Osteoblast (primary cell): Measurements from ENCODE around the gene C6orf89. TPM values are rescaled to one million over a fixed set of nuclear protein-coding genes. Genes with fewer than 3 reads are reported as not detected.

Experiments
- DNase-seq: peaks from one replicate; pipeline ENCODE4 v3.0.0; 2011; ENCODE audit warnings: low spot score, mixed read lengths; ENCODE audit not compliant: insufficient read length; ENCODE audit errors: missing footprints
- H2AFZ ChIP-seq: 2 replicates; pipeline ENCODE4 v1.6.0; 2011; ENCODE audit warnings: mild to moderate bottlenecking, low read length
- H3K27ac ChIP-seq: 2 replicates; pipeline ENCODE4 v1.5.1; 2011; ENCODE audit warnings: mild to moderate bottlenecking, low read depth, low read length, moderate library complexity
- H3K27me3 ChIP-seq: 2 replicates; pipeline ENCODE4 v1.6.0; 2012; ENCODE audit warnings: mild to moderate bottlenecking, control low read depth, inconsistent platforms, low read length, moderate library complexity; ENCODE audit not compliant: insufficient read depth
- H3K36me3 ChIP-seq: 2 replicates; pipeline ENCODE4 v1.5.1; 2011; ENCODE audit warnings: mild to moderate bottlenecking, low read length, control low read depth, moderate library complexity; ENCODE audit not compliant: insufficient read depth
- H3K4me1 ChIP-seq: 2 replicates; pipeline ENCODE4 v1.5.1; 2011; ENCODE audit warnings: mild to moderate bottlenecking, low read length, control low read depth, moderate library complexity; ENCODE audit not compliant: insufficient read depth
- H3K4me2 ChIP-seq: 2 replicates; pipeline ENCODE4 v1.6.0; 2011; ENCODE audit warnings: mild to moderate bottlenecking, low read length; ENCODE audit not compliant: insufficient read depth
- H3K4me3 ChIP-seq: fragments of 200-600 bp; sonication (generic); 3 replicates; pipeline ENCODE4 v1.5.1; 2012; ENCODE audit warnings: mild to moderate bottlenecking, low read length, inconsistent platforms; ENCODE audit not compliant: insufficient read depth
- H3K79me2 ChIP-seq: 2 replicates; pipeline ENCODE4 v1.6.0; 2012; ENCODE audit warnings: mild to moderate bottlenecking, low read length, control low read depth, inconsistent platforms; ENCODE audit not compliant: insufficient read depth
- H3K9me3 ChIP-seq: 2 replicates; pipeline ENCODE4 v1.5.1; 2011; ENCODE audit warnings: low read depth, low read length, control low read depth
- H4K20me1 ChIP-seq: 2 replicates; pipeline ENCODE4 v1.6.0; 2012; ENCODE audit warnings: mild to moderate bottlenecking, low read length, control low read depth; ENCODE audit not compliant: insufficient read depth
- CTCF ChIP-seq: IDR thresholded peaks from 2 replicates; pipeline ENCODE4 v1.5.1; 2011; ENCODE audit warnings: mild to moderate bottlenecking, low read depth, low read length, moderate library complexity; ENCODE audit errors: extremely low read depth
- total RNA-seq: library from RNA; depleted of rRNA; stranded (reverse); fragments of >200 nt; gene quantifications from 2 replicates; pipeline ENCODE4 v1.2.3, GENCODE V29; 2012

The C6orf89 gene
- total RNA-seq, 1 donor, result 59.0 TPM

DNA sequence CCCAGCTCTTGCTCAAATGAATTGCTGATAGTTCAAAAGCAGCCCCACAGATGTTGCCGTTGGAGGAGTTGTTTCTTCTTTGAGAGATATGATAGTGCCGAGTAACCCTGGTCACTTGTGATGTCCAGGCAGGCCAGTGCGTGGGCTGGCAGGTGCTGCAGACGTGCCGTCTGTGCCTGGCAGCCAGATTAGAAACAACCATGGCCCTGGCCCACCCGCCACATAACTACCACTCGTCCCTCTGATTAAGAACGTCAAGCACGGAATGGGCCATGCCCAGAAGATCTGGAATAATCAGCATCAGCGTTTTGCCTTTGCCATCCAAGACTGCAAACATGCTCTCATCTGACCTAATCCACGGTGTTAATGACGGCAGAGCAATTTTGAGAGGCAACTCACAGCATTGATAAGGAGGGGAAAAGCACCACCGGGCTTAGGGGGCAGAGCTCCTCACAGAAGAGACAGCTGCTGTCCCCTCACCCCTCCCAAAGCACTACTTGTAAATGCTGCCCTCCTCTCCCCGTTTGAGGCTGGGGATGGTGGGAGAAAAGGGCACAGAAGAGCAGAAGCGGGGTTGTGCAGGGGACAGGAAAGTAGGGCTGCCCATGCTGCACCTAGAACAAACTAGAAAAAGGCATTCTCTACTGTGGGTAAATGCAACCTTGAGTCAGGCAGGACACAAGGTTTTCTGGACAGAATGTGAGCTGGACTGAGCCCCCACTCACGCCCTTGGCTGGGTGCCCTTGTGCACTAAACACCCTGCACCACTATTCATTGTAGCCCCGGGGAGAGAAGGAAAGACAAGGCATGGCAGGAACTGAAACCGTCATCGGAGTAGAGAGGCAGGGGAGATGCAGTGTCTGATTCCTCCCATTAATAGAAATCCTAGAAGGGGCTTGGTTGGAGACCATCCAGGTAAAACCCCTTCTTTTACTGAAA is 41.3 kb upstream of the C6orf89 start:
- Histone ChIP-seq H3K27me3 (no peaks in the 10 kb centered on the region), H3K79me2 (no peaks in the 10 kb centered on the region)

DNA sequence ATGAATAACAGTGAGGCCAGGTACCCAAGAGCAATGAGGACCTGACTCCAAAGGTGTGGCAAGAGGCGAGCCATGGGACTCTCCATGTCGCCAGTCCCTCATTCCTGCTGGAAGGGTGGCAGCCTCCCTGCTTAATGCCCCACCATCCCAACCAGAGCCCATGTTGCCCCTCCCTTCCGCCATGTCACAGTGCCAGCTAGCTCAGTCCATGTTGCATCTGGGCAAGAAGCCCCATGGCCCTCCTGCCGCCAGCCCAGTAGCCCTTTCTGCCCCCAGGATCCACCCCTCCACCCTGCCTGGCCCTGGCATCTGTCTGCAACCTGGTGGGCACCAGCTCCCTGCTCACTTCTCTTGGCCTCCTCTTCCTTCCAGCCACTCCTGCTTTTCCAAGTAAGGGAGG is 40.5 kb upstream of the C6orf89 start:
- TF ChIP-seq CTCF, result no peak
- no peak overlapping the region for H3K27ac ChIP-seq
- H3K9me3 ChIP-seq, result no peaks in the 10 kb centered on the region
- no peaks in the 10 kb centered on the region for H4K20me1 ChIP-seq
- peak; percentile 51 for DNase-seq
- no peak overlapping the region for H3K4me2 ChIP-seq
- H3K4me3 ChIP-seq, result no peak overlapping the region
- H3K79me2 ChIP-seq, result no peaks in the 10 kb centered on the region
- peaks cover 2% of the 10 kb centered on the region for H3K4me1 ChIP-seq
- H3K36me3 ChIP-seq, result no peaks in the 10 kb centered on the region
- no peak overlapping the region for H2AFZ ChIP-seq
- H3K27me3 ChIP-seq, result no peaks in the 10 kb centered on the region

More for the DNA sequence above, 41.3 kb upstream of the C6orf89 start:
- H3K27ac ChIP-seq, result no peak overlapping the region
- peaks cover 6% of the 10 kb centered on the region for H3K4me1 ChIP-seq
- no peaks in the 10 kb centered on the region for H3K36me3 ChIP-seq
- H2AFZ ChIP-seq, result no peak overlapping the region
- H3K4me3 ChIP-seq, result no peak overlapping the region
- H3K9me3 ChIP-seq, result no peaks in the 10 kb centered on the region
- no peaks in the 10 kb centered on the region for H4K20me1 ChIP-seq
- no peak for TF ChIP-seq CTCF
- H3K4me2 ChIP-seq, result no peak overlapping the region
- DNase-seq, result peak; percentile 56

- Histone ChIP-seq H2AFZ (no peak overlapping the region), H3K4me1 (peaks cover 14% of the 10 kb centered on the region), H3K27me3 (no peaks in the 10 kb centered on the region), H4K20me1 (no peaks in the 10 kb centered on the region), H3K4me2 (no peak overlapping the region), H3K9me3 (no peaks in the 10 kb centered on the region), H3K4me3 (no peak overlapping the region), H3K27ac (no peak overlapping the region), H3K79me2 (no peaks in the 10 kb centered on the region), H3K36me3 (no peaks in the 10 kb centered on the region)
- TF ChIP-seq CTCF, result no peak
- no peak for DNase-seq
Measured at GRCh38 chr6:36847152-36847551, 38.6 kb upstream of the C6orf89 start.

GRCh38 chr6:36847991-36848390 is 37.8 kb upstream of the C6orf89 start:
- H2AFZ ChIP-seq, result no peak overlapping the region
- H3K9me3 ChIP-seq, result no peaks in the 10 kb centered on the region
- no peaks in the 10 kb centered on the region for H4K20me1 ChIP-seq
- no peak for TF ChIP-seq CTCF
- H3K27me3 ChIP-seq, result no peaks in the 10 kb centered on the region
- no peak overlapping the region for H3K27ac ChIP-seq
- H3K4me1 ChIP-seq, result peaks cover 22% of the 10 kb centered on the region
- no peak for DNase-seq
- no peaks in the 10 kb centered on the region for H3K36me3 ChIP-seq
- no peaks in the 10 kb centered on the region for H3K79me2 ChIP-seq
- H3K4me3 ChIP-seq, result no peak overlapping the region
- no peak overlapping the region for H3K4me2 ChIP-seq
